Measurements from ENCODE around the gene ETS2. TPM values are rescaled to one million over a fixed set of nuclear protein-coding genes. Genes with fewer than 3 reads are reported as not detected.

Gene ETS2
- total and polyA plus RNA-seq, 2 experiments from 2014 or later: 19.5 to 36.8 TPM

DNA sequence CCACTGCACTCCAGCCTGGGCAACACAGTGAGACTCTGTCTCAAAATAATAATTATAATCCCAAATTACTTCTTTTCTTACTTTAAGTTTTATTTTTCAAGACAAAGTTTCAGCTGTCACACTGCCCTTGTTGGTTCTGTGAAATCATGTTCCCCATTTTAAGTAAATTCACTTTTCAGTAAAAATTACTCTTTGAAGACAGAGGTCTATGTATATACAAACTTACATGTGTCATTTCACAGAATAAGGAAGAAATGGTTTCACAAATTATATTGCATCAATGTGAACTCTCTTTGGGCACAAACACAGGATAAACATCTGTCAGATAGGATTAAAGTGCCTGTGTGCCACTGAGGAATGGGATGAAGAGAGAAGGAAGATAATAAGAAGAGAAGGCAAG is 33.1 kb upstream of the ETS2 start:
- Histone ChIP-seq H3K79me2 (replicated peaks; ENCODE audit: insufficient read depth) (no peaks in the 10 kb centered on the region), H4K20me1 (replicated peaks; ENCODE audit: insufficient read depth) (no peaks in the 10 kb centered on the region), H3K27ac (ENCODE audit: low read depth) (no peak overlapping the region), H3K4me1 (ENCODE audit: insufficient read depth) (no peaks in the 10 kb centered on the region), H3K4me2 (no peak overlapping the region), H3K9me2 (ENCODE audit: insufficient read depth) (peaks cover 8% of the 10 kb centered on the region; the same call in 1 of the 2 replicates), H3K4me3 (no peak overlapping the region), H3F3A (replicated peaks; ENCODE audit: low read depth) (no peaks in the 10 kb centered on the region), H2AFZ (no peak overlapping the region), H3K27me3 (ENCODE audit: insufficient read depth) (no peaks in the 10 kb centered on the region), H3K36me3 (ENCODE audit: insufficient read depth) (no peaks in the 10 kb centered on the region)
- Mint-ChIP-seq H3K4me1 (peaks cover 8% of the 10 kb centered on the region; the same call in 2 of the 3 replicates), H3K36me3 (ENCODE audit: low read depth) (no peaks in the 10 kb centered on the region), H3K27me3 (ENCODE audit: insufficient read depth, low read depth, poor library complexity) (no peaks in the 10 kb centered on the region), H3K27ac (no peak overlapping the region), H3K4me3 (no peak overlapping the region), H3K9me3 (no peaks in the 10 kb centered on the region)
- DNase-seq (ENCODE audit: low spot score): no peak
- TF ChIP-seq, protein P1, sequence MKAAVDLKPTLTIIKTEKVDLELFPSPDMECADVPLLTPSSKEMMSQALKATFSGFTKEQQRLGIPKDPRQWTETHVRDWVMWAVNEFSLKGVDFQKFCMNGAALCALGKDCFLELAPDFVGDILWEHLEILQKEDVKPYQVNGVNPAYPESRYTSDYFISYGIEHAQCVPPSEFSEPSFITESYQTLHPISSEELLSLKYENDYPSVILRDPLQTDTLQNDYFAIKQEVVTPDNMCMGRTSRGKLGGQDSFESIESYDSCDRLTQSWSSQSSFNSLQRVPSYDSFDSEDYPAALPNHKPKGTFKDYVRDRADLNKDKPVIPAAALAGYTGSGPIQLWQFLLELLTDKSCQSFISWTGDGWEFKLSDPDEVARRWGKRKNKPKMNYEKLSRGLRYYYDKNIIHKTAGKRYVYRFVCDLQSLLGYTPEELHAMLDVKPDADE (IDR thresholded peaks at IDR 0.05): no peak
- TF ChIP-seq ZNF114 (CRISPR knock-in tag; IDR thresholded peaks at IDR 0.05) (no peak), CREB1 (CRISPR knock-in tag; IDR thresholded peaks at IDR 0.05; ENCODE audit: low read depth) (no peak), JUNB (IDR thresholded peaks at IDR 0.05; ENCODE audit: unreplicated experiment) (no peak), NANOG (IDR thresholded peaks at IDR 0.05; ENCODE audit: borderline replicate concordance) (no peak), ZNF331 (CRISPR knock-in tag; IDR thresholded peaks at IDR 0.05; ENCODE audit: low read depth) (no peak), STAT1 (IDR thresholded peaks at IDR 0.05; ENCODE audit: unreplicated experiment) (no peak)
- TF ChIP-seq, protein P2, sequence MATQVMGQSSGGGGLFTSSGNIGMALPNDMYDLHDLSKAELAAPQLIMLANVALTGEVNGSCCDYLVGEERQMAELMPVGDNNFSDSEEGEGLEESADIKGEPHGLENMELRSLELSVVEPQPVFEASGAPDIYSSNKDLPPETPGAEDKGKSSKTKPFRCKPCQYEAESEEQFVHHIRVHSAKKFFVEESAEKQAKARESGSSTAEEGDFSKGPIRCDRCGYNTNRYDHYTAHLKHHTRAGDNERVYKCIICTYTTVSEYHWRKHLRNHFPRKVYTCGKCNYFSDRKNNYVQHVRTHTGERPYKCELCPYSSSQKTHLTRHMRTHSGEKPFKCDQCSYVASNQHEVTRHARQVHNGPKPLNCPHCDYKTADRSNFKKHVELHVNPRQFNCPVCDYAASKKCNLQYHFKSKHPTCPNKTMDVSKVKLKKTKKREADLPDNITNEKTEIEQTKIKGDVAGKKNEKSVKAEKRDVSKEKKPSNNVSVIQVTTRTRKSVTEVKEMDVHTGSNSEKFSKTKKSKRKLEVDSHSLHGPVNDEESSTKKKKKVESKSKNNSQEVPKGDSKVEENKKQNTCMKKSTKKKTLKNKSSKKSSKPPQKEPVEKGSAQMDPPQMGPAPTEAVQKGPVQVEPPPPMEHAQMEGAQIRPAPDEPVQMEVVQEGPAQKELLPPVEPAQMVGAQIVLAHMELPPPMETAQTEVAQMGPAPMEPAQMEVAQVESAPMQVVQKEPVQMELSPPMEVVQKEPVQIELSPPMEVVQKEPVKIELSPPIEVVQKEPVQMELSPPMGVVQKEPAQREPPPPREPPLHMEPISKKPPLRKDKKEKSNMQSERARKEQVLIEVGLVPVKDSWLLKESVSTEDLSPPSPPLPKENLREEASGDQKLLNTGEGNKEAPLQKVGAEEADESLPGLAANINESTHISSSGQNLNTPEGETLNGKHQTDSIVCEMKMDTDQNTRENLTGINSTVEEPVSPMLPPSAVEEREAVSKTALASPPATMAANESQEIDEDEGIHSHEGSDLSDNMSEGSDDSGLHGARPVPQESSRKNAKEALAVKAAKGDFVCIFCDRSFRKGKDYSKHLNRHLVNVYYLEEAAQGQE (IDR thresholded peaks at IDR 0.05; ENCODE audit: unreplicated experiment): no peak
- TF ChIP-seq, protein P3, sequence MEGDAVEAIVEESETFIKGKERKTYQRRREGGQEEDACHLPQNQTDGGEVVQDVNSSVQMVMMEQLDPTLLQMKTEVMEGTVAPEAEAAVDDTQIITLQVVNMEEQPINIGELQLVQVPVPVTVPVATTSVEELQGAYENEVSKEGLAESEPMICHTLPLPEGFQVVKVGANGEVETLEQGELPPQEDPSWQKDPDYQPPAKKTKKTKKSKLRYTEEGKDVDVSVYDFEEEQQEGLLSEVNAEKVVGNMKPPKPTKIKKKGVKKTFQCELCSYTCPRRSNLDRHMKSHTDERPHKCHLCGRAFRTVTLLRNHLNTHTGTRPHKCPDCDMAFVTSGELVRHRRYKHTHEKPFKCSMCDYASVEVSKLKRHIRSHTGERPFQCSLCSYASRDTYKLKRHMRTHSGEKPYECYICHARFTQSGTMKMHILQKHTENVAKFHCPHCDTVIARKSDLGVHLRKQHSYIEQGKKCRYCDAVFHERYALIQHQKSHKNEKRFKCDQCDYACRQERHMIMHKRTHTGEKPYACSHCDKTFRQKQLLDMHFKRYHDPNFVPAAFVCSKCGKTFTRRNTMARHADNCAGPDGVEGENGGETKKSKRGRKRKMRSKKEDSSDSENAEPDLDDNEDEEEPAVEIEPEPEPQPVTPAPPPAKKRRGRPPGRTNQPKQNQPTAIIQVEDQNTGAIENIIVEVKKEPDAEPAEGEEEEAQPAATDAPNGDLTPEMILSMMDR (conservative IDR thresholded peaks at IDR 0.05; ENCODE audit: low read depth in 2 of 2): no peak
- no peak for ATAC-seq

All from GM23338 (cell line).